GM21619 (cell line): ENCODE measurements around the gene ATF3.
"Not testable (repeated sequence)": the region's sequence is repeated elsewhere in the genome, so short reads cannot be mapped to it uniquely, and the experiment has no call there.

Experiments used
- ATAC-seq: cut with Tn5 transposase; IDR thresholded peaks from one replicate; pipeline ENCODE4 v1.9.1; 2021; ENCODE audit not compliant: unreplicated experiment

Gene ATF3

GRCh38 chr1:212625781-212626450, 17.4 kb downstream of the ATF3 start:
- ATAC-seq: no peak

- ATAC-seq: no peak
Observed at GRCh38 chr1:212628046-212628445, 19.5 kb downstream of the ATF3 start.

- no peak for ATAC-seq
Observed at GRCh38 chr1:212628813-212629415, 20.4 kb downstream of the ATF3 start.

- no peak for ATAC-seq
Observed at GRCh38 chr1:212629450-212630157, 21.0 kb downstream of the ATF3 start.

DNA sequence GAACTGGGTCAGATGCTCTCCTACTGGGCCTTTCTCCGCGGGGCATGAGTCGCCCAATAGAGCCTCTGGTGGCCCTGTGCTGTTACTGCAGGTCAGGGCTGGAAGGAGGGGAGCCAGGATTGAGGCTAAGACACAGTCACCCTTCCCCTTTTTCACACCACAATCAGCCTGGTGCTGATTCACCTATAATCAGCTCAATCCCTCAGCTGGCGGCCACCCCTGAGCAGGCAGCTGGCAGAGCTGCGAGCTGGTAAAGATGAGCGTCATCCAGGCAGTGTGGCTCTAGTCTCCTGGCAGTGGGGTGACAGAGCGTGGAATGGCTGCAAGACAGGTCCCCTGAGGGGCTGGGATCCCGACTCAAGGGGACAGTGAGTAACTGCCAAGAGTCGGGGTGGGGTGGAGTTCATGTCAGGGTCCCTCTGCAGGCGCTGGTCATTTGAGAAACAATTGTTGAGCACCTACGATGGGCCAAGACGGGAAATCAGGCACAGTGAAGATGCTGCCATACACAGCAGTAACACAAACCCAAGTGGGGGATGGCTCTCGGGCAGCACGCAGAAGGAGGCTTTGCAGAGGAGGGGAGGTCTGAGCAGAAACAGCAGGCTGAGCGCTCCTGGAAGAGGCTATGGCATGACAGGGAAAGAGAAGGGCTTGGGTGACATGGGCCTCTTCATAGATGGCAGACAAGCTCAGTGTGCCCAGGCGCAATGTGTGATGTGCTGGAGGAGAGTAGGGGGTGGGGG, 21.8 kb downstream of the ATF3 start:
- peak; percentile 97 for ATAC-seq

- no peak for ATAC-seq
Observed at GRCh38 chr1:212633161-212633560, 24.6 kb downstream of the ATF3 start.

DNA sequence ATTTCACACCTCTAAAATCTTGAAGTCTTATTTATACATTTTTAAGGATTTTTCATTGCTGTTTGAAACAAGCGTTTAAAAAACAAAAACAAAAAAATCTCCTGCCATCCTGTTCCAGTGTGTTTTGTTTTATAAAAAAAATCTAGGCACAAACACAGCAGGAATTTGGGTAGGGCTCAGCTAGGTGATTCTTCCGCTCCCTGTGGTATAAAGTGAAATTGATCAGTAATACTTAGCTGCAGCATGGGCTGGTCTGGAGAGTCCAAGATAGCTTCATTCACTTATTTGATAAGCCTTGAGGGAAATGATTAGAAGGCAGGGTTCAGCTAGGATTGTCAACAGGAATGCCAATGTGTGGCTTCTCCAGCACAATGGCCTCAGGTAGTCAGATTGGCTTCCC, 25.7 kb downstream of the ATF3 start:
- ATAC-seq: no peak

DNA sequence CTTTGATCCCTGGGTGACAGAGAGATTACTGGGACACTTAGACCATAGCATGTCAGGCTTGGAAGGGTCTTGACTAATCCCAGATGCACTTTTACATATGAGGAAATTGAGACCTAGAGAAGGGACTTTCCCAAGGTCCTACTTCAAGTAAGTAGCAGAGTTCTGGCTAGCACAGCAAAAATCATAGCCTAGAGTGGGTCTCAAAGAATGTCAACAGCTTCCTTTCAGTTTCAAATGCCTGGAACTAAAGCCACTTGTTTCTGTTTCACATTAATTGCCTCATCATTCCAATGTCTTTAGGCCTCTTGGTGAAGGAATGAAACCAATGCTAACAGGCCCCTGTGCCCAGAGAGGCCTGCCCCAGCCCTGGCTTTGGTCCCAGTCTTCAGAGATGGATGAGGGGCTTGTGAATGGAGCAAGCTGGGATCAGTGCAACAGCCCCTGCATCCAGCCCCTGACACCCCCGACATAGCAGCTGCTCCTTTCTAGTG, 26.6 kb downstream of the ATF3 start:
- no peak for ATAC-seq

- no peak for ATAC-seq
Observed at GRCh38 chr1:212637902-212638301, 29.3 kb downstream of the ATF3 start.

DNA sequence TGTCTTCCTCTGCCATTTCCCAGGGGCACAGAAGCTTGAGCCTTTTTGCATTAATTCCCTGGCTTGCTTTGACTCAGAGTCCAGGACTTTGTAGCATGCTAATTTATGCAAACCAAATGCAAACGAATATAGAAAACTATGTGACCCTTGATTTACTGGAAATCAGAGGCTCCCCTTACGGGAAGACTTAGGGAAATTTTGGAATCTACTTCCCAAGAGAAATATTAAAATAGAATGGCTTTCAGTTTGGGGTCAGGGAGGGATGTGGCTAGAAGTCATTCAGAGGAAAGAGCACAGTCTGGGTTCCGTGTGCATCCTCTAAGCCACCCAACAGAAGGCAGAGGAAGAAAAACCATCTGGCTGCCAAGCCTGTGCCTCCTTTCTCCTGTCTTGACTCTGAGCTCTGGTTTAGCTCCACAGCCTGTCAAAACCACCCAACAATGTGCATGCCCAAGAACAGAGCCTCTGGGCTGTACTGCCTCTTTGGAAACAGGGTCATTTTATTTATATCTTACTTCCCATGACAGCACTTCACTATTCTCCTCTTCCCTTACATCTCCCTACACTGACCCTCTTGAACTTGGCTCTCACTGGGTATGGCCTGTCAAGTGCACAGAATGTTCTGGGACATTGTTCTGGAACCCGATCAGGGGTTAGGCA, 30.1 kb downstream of the ATF3 start:
- ATAC-seq: no peak

GRCh38 chr1:212639524-212639923, 31.0 kb downstream of the ATF3 start:
- not testable (repeated sequence) for ATAC-seq

DNA sequence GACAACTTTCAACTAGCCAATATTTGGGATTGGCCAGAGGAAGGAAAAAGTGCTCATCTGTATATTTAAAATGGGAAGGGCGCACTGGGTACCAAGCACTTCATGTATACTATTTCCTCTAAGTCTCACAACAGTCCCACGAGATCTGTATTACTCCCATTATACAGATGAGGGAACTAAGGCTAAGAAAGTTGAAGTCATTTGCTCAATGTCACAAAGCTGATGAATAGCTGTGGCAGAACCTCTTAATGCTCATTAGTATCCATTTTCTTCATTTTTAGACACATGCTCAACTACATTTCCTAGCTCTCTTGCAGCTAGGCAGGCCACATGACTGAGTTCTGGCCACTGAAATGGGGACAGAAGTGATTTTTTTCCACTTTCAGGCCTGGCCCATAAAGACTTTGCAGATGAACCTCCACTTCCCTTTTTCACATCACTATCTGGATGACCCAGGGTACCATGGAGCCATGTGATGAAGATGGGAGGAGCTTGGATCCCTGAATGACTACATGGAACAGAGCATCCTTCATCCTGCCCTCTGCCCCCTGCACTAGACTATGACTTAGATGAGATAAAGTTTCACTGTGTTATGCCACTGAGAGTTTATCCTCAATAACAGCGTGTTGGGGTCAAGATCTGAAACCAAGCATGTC, 31.8 kb downstream of the ATF3 start:
- ATAC-seq: no peak

- no peak for ATAC-seq
Observed at GRCh38 chr1:212641956-212642355, 33.4 kb downstream of the ATF3 start.

GRCh38 chr1:212643877-212644276, 35.3 kb downstream of the ATF3 start:
- no peak for ATAC-seq

DNA sequence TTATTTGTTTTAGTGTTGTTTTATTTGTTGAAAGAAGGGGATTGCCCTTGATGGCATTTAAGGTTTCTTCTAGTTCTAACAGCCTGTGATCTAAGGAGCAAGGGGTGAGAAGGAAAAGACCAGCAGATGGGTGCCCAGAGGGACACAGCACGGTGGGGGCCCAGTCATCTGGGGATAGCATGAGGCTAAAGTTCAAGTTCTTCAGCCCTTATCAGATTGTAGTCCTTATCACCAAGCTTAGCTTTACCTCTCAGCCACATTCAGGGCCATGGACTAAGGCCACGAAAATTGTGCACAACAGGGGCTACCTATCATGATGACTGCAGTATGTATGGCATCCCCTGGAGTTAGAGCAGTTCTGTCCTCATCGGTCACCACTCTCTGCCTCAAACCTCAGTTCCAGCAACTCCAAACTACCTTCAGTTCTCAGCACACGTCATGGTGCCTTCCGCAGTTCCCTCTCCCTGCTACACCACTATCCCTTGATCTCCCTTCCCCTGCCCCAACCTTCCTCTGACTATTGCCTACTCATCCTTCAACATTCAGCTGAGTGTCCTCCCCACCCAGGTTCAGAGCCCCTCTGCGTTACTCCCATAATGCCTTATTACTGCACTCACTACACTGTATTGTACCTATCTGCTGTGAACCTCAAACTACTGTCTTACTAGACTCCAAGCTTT, 36.4 kb downstream of the ATF3 start:
- no peak for ATAC-seq

- no peak for ATAC-seq
Observed at GRCh38 chr1:212645546-212646543, 37.3 kb downstream of the ATF3 start.

DNA sequence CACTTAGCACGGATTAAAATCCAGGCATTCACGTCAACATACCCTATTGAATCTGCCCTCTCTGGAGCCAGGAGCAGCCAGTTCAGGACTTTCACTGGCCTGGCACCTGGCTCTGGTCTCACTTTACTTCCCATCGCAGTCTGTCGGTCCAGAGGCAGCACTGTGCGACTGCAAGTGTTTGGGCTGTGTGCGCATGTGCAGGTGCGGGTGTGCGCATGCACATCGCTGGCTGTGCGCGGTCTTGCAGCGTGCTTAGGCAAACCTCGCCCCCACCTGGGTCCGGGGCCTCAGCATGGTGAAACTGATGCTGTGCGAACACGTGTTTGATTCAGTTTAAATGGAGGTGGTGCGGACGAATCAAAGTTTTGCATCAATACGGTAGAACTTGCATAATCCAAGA, 38.0 kb downstream of the ATF3 start:
- no peak for ATAC-seq

DNA sequence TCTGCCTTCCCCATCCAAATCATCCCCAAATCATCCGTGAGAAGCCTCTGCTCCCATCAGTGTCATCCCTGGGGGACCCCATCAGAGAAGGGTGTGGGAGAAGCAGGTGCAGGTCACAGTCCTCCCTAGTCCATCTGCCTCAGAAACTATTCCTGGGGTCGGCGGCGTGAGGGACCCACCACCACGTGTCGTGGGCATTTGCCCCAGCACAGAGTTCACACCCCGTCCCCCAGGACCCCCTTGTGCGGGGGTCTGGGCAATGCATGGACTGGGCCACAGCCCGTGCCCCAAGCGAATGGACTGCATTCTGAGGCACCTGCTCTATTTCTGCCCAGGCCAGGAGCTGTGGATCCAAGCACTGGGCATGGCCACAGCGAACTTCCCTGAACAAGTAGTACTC, 38.4 kb downstream of the ATF3 start:
- ATAC-seq: no peak

GRCh38 chr1:212648431-212648830, 39.9 kb downstream of the ATF3 start:
- no peak for ATAC-seq
